DND-41 (cell line): ENCODE results near the gene FBXL22.

Source experiments
- ATAC-seq: fragments of 200-7000 bp; cut with Tn5 transposase; 3 replicates; pipeline ENCODE4 v1.9.1; 2021; ENCODE audit warnings: low read depth; ENCODE audit not compliant: insufficient read depth
- DNase-seq: peaks from one replicate; pipeline ENCODE4 v3.0.0-alpha.2; 2020
- H2AFZ ChIP-seq: 2 replicates; pipeline ENCODE4 v1.6.0; 2012; ENCODE audit warnings: low read depth, low read length
- H3K27ac ChIP-seq: 2 replicates; pipeline ENCODE4 v1.5.1; 2012; ENCODE audit warnings: low read length, inconsistent platforms
- H3K27me3 ChIP-seq: fragments of 200-600 bp; sonication (generic); 2 replicates; pipeline ENCODE4 v1.6.0; 2012; ENCODE audit warnings: low read length, mild to moderate bottlenecking, inconsistent platforms; ENCODE audit not compliant: insufficient read depth, poor library complexity
- H3K36me3 ChIP-seq: 2 replicates; pipeline ENCODE4 v1.5.1; 2012; ENCODE audit warnings: low read length, inconsistent platforms; ENCODE audit not compliant: insufficient read depth
- H3K4me1 ChIP-seq: 2 replicates; pipeline ENCODE4 v1.5.1; 2012; ENCODE audit warnings: mild to moderate bottlenecking, low read length; ENCODE audit not compliant: insufficient read depth
- H3K4me2 ChIP-seq: 2 replicates; pipeline ENCODE4 v1.6.0; 2012; ENCODE audit warnings: mild to moderate bottlenecking, moderate library complexity, low read length, inconsistent platforms; ENCODE audit not compliant: insufficient read depth
- H3K4me3 ChIP-seq, 2 experiments: fragments of 200-600 bp in 1 of 2; shearing (Covaris generic) in 1 of 2; 2 replicates each; pipeline ENCODE4 v1.5.1; 2012 to 2016; ENCODE audit warnings: inconsistent platforms in 2 of 2, low read length in 2 of 2, mild to moderate bottlenecking in 2 of 2, low read depth in 1 of 2, moderate library complexity in 1 of 2
- H3K79me2 ChIP-seq: 2 replicates; pipeline ENCODE4 v1.6.0; 2012; ENCODE audit warnings: low read length, inconsistent platforms; ENCODE audit not compliant: insufficient read depth
- H3K9ac ChIP-seq: 2 replicates; pipeline ENCODE4 v1.6.0; 2012; ENCODE audit warnings: low read depth, mild to moderate bottlenecking, inconsistent platforms, low read length, moderate library complexity
- H3K9me3 ChIP-seq: 2 replicates; pipeline ENCODE4 v1.5.1; 2012; ENCODE audit warnings: low read length, moderate library complexity, mild to moderate bottlenecking, inconsistent platforms; ENCODE audit not compliant: insufficient read depth, severe bottlenecking
- H4K20me1 ChIP-seq: 2 replicates; pipeline ENCODE4 v1.6.0; 2012; ENCODE audit warnings: low read length; ENCODE audit not compliant: insufficient read depth
- EZH2 ChIP-seq: IDR thresholded peaks from 3 replicates; pipeline ENCODE4 v1.6.1; 2012; ENCODE audit warnings: borderline replicate concordance, low read depth, mild to moderate bottlenecking, moderate library complexity, low read length, inconsistent platforms; ENCODE audit not compliant: severe bottlenecking
- TF ChIP-seq, protein P1 (sequence below): IDR thresholded peaks from 2 replicates; pipeline ENCODE4 v1.5.1; 2012; ENCODE audit warnings: borderline replicate concordance, low read length, moderate library complexity, mild to moderate bottlenecking; ENCODE audit not compliant: poor library complexity, severe bottlenecking; ENCODE audit errors: extremely low read depth

Gene FBXL22

DNA sequence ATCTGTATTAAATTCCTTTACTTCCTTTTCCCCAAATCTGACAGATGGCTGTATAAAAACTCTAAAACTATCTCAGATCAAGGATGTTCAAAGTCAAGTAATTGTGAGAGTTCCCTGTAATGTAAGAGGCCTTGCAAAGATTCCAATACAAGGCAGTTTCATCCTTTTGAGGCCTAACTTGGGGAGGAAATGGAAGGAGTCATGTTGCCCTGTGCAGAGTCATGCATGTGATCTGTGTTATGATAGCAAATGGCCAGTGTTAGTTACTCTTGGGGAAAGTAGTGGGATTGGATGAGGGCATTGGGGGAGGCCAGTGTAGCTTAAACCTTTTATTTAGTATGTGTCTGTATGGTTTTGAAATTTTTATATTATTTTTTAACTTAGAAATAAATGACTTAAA lies 23.7 kb upstream of the FBXL22 start:
- no peak for TF ChIP-seq EZH2
- TF ChIP-seq, protein P1, sequence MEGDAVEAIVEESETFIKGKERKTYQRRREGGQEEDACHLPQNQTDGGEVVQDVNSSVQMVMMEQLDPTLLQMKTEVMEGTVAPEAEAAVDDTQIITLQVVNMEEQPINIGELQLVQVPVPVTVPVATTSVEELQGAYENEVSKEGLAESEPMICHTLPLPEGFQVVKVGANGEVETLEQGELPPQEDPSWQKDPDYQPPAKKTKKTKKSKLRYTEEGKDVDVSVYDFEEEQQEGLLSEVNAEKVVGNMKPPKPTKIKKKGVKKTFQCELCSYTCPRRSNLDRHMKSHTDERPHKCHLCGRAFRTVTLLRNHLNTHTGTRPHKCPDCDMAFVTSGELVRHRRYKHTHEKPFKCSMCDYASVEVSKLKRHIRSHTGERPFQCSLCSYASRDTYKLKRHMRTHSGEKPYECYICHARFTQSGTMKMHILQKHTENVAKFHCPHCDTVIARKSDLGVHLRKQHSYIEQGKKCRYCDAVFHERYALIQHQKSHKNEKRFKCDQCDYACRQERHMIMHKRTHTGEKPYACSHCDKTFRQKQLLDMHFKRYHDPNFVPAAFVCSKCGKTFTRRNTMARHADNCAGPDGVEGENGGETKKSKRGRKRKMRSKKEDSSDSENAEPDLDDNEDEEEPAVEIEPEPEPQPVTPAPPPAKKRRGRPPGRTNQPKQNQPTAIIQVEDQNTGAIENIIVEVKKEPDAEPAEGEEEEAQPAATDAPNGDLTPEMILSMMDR: no peak
- Histone ChIP-seq H3K36me3 (peaks cover 30% of the 10 kb centered on the region), H3K27ac (no peak overlapping the region), H3K9ac (no peak overlapping the region), H4K20me1 (no peaks in the 10 kb centered on the region), H3K4me1 (no peaks in the 10 kb centered on the region), H3K79me2 (no peaks in the 10 kb centered on the region), H3K27me3 (no peaks in the 10 kb centered on the region), H2AFZ (no peak overlapping the region), H3K4me3 (no peak overlapping the region), H3K9me3 (no peaks in the 10 kb centered on the region), H3K4me2 (no peak overlapping the region)
- ATAC-seq (no peak), DNase-seq (no peak)

DNA sequence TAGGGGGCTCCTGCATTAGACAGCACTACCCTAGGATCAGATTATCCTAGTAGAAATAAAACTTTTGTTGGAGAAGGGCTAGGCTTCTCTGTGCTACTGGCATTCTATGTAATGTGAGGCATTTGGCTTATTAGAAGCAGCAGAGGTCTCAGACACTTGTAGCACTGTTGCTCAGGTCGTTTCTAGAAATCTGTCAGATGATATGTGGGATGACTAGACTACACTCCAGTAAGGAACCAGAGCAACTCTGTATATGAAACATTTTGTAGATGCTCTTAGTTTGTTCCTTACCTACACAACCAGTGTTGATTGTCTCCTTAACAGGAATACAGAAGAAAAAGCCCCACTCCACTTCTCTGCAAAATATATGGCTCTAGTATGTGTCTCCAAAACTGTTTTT lies 21.9 kb upstream of the FBXL22 start:
- Histone ChIP-seq H4K20me1 (no peaks in the 10 kb centered on the region), H3K9ac (no peak overlapping the region), H3K4me1 (no peaks in the 10 kb centered on the region), H3K4me3 (no peak overlapping the region), H2AFZ (no peak overlapping the region), H3K79me2 (no peaks in the 10 kb centered on the region), H3K27me3 (no peaks in the 10 kb centered on the region), H3K4me2 (no peak overlapping the region), H3K9me3 (no peaks in the 10 kb centered on the region), H3K27ac (no peak overlapping the region), H3K36me3 (peaks cover 31% of the 10 kb centered on the region)
- TF ChIP-seq EZH2: no peak
- TF ChIP-seq, protein P1: no peak
- no peak for DNase-seq
- ATAC-seq: no peak

DNA sequence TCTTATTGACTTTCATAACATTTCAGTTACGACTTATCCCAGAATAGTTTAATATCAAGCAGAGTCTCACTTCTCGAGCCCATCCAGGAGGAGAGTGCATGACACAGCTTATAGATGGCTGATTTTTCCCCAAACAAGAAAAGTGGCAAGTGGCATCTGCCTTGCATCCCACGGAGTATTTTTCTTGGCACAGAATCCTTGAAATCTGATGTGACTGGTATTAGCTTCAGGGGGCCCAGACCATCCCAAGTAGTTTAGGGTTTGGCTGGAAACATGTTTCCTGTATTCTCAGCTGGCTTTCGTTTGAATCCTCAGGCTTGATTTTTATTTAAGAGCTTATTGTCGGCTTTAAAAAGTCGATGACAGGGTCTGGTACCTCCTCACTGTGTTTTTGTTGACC lies 20.7 kb upstream of the FBXL22 start:
- Histone ChIP-seq H3K9ac (no peak overlapping the region), H3K36me3 (peaks cover 24% of the 10 kb centered on the region), H3K79me2 (no peaks in the 10 kb centered on the region), H3K4me2 (no peak overlapping the region), H3K4me1 (no peaks in the 10 kb centered on the region), H4K20me1 (no peaks in the 10 kb centered on the region), H3K4me3 (no peak overlapping the region), H3K27me3 (no peaks in the 10 kb centered on the region), H3K9me3 (no peaks in the 10 kb centered on the region), H3K27ac (no peak overlapping the region), H2AFZ (no peak overlapping the region)
- no peak for ATAC-seq
- TF ChIP-seq EZH2: no peak
- DNase-seq: no peak

DNA sequence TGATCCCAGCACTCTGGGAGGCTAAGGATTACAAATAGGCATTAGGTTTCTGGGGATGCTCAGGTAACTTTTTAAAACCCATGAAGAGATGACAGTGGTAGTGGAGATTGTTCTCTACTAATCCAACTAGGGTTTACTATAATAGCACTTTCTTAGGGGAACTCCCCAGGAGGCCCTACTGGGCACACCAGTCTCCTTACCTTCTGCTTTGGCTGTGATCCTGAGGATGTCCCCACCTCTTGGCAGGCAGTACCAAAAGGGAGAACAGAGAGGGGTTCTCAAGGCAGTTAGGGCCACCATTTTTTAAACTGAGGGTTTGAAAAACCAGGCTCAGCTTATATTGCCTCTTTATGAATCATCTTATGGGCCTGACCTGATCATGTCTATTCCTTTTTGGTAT lies 15.0 kb upstream of the FBXL22 start:
- H2AFZ ChIP-seq: no peak overlapping the region
- no peaks in the 10 kb centered on the region for H3K27me3 ChIP-seq
- no peaks in the 10 kb centered on the region for H4K20me1 ChIP-seq

More for the DNA sequence above, 15.0 kb upstream of the FBXL22 start:
- Histone ChIP-seq H3K36me3 (peaks cover 6% of the 10 kb centered on the region; the same call in 1 of the 2 replicates), H3K9ac (no peak overlapping the region), H3K4me2 (no peak overlapping the region), H3K27ac (no peak overlapping the region), H3K4me1 (no peaks in the 10 kb centered on the region), H3K9me3 (no peaks in the 10 kb centered on the region), H3K79me2 (no peaks in the 10 kb centered on the region), H3K4me3 (no peak overlapping the region)
- no peak for DNase-seq
- no peak for TF ChIP-seq EZH2
- TF ChIP-seq, protein P1: no peak
- ATAC-seq: no peak
